Activated T-helper 1 cell treated with anti-CD3 and anti-CD28 coated beads, Interleukin-12 subunit alpha, Interleukin-12 subunit beta, Interleukin-2, Interleukin-4 antibody, amounts not matched to agents 30 ng/mL and 10 ng/mL and 1 ng/mL, durations not matched to agents 14 hours and 24 hours and 36 hours (primary cell): Measurements from ENCODE around the gene ERC2. TPM values are rescaled to one million over a fixed set of nuclear protein-coding genes. Genes with fewer than 3 reads are reported as not detected.

ENCODE experiments used
- DNase-seq: peaks from one replicate; pipeline ENCODE4 v3.0.0; 2021; ENCODE audit warnings: low spot score
- H3K27ac Mint-ChIP-seq: one replicate; pipeline ENCODE4 v1.8.0; 2021; ENCODE audit warnings: mild to moderate bottlenecking, mixed read lengths
- H3K27me3 Mint-ChIP-seq: one replicate; pipeline ENCODE4 v1.8.0; 2022; ENCODE audit warnings: mild to moderate bottlenecking, moderate library complexity, mixed read lengths; ENCODE audit not compliant: insufficient read depth
- H3K36me3 Mint-ChIP-seq: one replicate; pipeline ENCODE4 v1.8.0; 2021; ENCODE audit warnings: low read depth, mixed read lengths
- H3K4me1 Mint-ChIP-seq: one replicate; pipeline ENCODE4 v1.8.0; 2021; ENCODE audit warnings: low read depth, mixed read lengths
- H3K4me3 Mint-ChIP-seq: one replicate; pipeline ENCODE4 v1.8.0; 2021; ENCODE audit warnings: mild to moderate bottlenecking, moderate library complexity, mixed read lengths
- H3K9me3 Mint-ChIP-seq: one replicate; pipeline ENCODE4 v1.8.0; 2021; ENCODE audit warnings: mixed read lengths
- intact Hi-C: fragments of 100-400 bp; cut with micrococcal nuclease; formaldehyde crosslinking; loops from one replicate; pipeline ENCODE4 v1.15.1; 2024
- total RNA-seq: library from RNA; stranded (reverse); gene quantifications from 2 replicates; pipeline ENCODE4 v1.2.3, GENCODE V29; 2022

The ERC2 gene
- total RNA-seq, 1 donor from 2014 or later, result not detected

DNA sequence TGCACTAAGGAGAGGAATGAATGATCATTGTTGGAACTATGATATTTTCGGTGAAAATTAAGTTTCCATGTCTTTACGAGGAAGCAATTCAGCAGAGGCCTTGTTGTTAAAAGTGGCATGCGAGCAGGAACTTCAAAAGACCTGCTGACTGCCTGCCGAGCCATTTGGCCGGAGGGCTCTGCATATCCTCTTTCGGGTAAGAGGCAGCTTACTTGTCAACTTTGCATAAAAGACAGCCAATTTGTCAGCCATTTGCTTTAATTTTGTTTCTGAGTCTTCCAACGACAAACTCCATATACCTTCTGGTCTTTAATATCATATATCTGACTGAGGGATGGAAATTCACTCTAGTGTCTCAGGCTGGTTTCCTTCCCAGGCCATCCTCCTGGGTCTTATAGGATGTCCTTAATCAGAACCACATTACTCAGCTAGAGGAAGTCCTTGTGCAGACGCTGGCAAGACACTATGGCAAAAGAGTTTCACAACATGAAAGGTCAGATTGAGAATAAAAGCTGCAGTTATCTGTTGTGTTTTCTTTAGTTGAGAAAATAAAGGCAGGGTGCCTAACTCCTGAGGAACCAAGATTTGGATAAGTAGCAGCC lies 852.5 kb downstream of the ERC2 start:
- no peak overlapping the region for H3K27ac Mint-ChIP-seq
- no peaks in the 10 kb centered on the region for H3K9me3 Mint-ChIP-seq
- intact Hi-C loops, result no loop called here
- DNase-seq, result no peak
- no peak overlapping the region for H3K4me3 Mint-ChIP-seq
- no peaks in the 10 kb centered on the region for H3K27me3 Mint-ChIP-seq
- H3K4me1 Mint-ChIP-seq, result no peaks in the 10 kb centered on the region
- no peaks in the 10 kb centered on the region for H3K36me3 Mint-ChIP-seq

GRCh38 chr3:55615039-55615693 lies 853.1 kb downstream of the ERC2 start:
- no peaks in the 10 kb centered on the region for H3K36me3 Mint-ChIP-seq
- no peak overlapping the region for H3K27ac Mint-ChIP-seq
- H3K27me3 Mint-ChIP-seq, result no peaks in the 10 kb centered on the region
- no peaks in the 10 kb centered on the region for H3K9me3 Mint-ChIP-seq
- intact Hi-C loops, result no loop called here
- no peak for DNase-seq
- H3K4me1 Mint-ChIP-seq, result no peaks in the 10 kb centered on the region
- H3K4me3 Mint-ChIP-seq, result no peak overlapping the region

- Mint-ChIP-seq H3K4me3 (no peak overlapping the region), H3K27ac (no peak overlapping the region), H3K36me3 (no peaks in the 10 kb centered on the region), H3K27me3 (no peaks in the 10 kb centered on the region), H3K4me1 (no peaks in the 10 kb centered on the region), H3K9me3 (peaks cover 4% of the 10 kb centered on the region)
- intact Hi-C loops, result no loop called here
- DNase-seq, result no peak
Measured at GRCh38 chr3:55611121-55611520, 857.1 kb downstream of the ERC2 start.

- intact Hi-C loops, result no loop called here
Measured at GRCh38 chr3:55609230-55609827, 858.9 kb downstream of the ERC2 start.

DNA sequence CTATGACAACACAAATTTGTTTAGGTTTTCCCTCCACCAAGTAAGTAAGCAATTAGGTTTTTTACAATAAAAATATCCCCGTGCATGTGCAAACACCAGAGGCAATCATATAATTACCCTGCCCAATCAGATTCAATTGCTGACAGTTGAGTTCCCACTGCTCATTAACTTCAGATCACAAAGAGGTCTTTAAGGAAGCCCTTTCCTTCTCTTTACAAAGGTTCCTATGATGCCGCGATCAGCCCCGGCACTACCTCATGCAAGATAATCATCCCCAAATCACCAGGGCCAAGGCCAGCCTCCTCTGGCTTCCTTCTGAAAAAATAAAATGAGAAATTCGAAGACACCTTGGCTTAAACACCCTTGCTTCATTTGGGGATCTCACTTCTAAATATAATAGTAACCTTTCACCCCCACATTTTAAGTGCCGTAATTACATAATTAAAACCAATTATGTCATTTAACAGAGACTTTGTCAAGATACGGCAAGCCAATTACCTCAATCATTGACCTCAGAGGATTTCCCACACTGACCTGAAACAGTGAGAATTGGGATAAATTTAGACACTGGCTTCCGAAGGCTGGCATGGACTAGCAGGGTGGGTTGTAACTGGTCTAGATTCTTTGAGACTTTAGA lies 859.8 kb downstream of the ERC2 start:
- H3K27me3 Mint-ChIP-seq, result no peaks in the 10 kb centered on the region
- no peak for DNase-seq
- intact Hi-C loops, result no loop called here
- H3K4me3 Mint-ChIP-seq, result no peak overlapping the region
- no peak overlapping the region for H3K27ac Mint-ChIP-seq
- no peaks in the 10 kb centered on the region for H3K4me1 Mint-ChIP-seq
- H3K36me3 Mint-ChIP-seq, result no peaks in the 10 kb centered on the region
- H3K9me3 Mint-ChIP-seq, result peaks cover 4% of the 10 kb centered on the region

More at GRCh38 chr3:55609230-55609827, 858.9 kb downstream of the ERC2 start:
- H3K4me3 Mint-ChIP-seq, result no peak overlapping the region
- DNase-seq, result no peak
- H3K27ac Mint-ChIP-seq, result no peak overlapping the region
- no peaks in the 10 kb centered on the region for H3K27me3 Mint-ChIP-seq
- peaks cover 4% of the 10 kb centered on the region for H3K9me3 Mint-ChIP-seq
- H3K36me3 Mint-ChIP-seq, result no peaks in the 10 kb centered on the region
- no peaks in the 10 kb centered on the region for H3K4me1 Mint-ChIP-seq

GRCh38 chr3:55607844-55608243 lies 860.4 kb downstream of the ERC2 start:
- Mint-ChIP-seq H3K27me3 (no peaks in the 10 kb centered on the region), H3K27ac (no peak overlapping the region), H3K36me3 (no peaks in the 10 kb centered on the region), H3K4me1 (no peaks in the 10 kb centered on the region), H3K4me3 (no peak overlapping the region), H3K9me3 (peaks cover 4% of the 10 kb centered on the region)
- no peak for DNase-seq
- intact Hi-C loops, result no loop called here

GRCh38 chr3:55607175-55607574 lies 861.1 kb downstream of the ERC2 start:
- intact Hi-C loops, result no loop called here
- H3K9me3 Mint-ChIP-seq, result peaks cover 4% of the 10 kb centered on the region
- no peaks in the 10 kb centered on the region for H3K27me3 Mint-ChIP-seq
- H3K27ac Mint-ChIP-seq, result no peak overlapping the region
- no peaks in the 10 kb centered on the region for H3K36me3 Mint-ChIP-seq
- no peaks in the 10 kb centered on the region for H3K4me1 Mint-ChIP-seq
- no peak overlapping the region for H3K4me3 Mint-ChIP-seq
- DNase-seq, result no peak

DNA sequence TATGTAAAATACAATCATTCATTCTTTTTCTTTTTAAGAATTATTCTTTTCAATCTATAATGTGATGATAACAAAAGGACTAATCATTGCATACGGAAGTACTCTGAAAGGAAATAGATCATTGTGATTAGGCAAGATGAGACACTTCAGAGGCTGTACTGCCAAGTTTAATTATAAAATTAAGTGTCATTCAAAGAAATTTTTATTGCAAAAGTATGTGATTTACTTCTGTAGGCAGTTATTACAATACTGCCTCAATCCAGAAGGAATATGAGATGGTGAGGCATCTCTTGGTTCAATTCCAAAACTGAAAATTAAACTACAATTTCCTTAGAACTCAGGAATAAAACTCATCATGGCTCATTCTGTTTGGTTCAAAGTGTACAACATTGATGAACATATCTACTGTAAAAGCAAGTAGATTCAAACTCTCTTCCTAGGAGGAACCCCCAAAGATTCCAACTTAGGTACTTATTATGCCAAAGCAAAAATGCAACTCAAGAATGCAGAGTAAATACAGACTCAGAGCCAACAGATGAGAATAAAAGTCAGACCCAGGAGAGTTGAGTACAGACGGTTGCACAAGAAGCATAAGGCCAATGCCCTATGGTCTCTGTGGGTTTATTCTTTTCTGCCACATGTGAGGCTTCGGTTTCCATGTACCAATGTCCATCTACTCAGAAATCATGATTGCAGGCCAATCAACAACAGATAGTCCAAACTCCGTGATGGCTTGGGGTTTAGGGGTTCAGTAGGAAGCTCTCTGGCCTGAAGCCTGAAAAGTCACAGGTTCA lies 862.6 kb downstream of the ERC2 start:
- no peaks in the 10 kb centered on the region for H3K4me1 Mint-ChIP-seq
- no peaks in the 10 kb centered on the region for H3K36me3 Mint-ChIP-seq
- no peaks in the 10 kb centered on the region for H3K27me3 Mint-ChIP-seq
- intact Hi-C loops, result no loop called here
- H3K27ac Mint-ChIP-seq, result no peak overlapping the region
- H3K9me3 Mint-ChIP-seq, result peaks cover 4% of the 10 kb centered on the region
- no peak overlapping the region for H3K4me3 Mint-ChIP-seq
- no peak for DNase-seq

- DNase-seq, result no peak
- intact Hi-C loops, result no loop called here
- no peaks in the 10 kb centered on the region for H3K36me3 Mint-ChIP-seq
- H3K4me3 Mint-ChIP-seq, result no peak overlapping the region
- no peaks in the 10 kb centered on the region for H3K4me1 Mint-ChIP-seq
- no peaks in the 10 kb centered on the region for H3K27me3 Mint-ChIP-seq
- H3K27ac Mint-ChIP-seq, result no peak overlapping the region
- peaks cover 4% of the 10 kb centered on the region for H3K9me3 Mint-ChIP-seq
Measured at GRCh38 chr3:55604846-55605245, 863.4 kb downstream of the ERC2 start.

- Mint-ChIP-seq H3K4me1 (no peaks in the 10 kb centered on the region), H3K36me3 (no peaks in the 10 kb centered on the region), H3K9me3 (peaks cover 4% of the 10 kb centered on the region), H3K27me3 (no peaks in the 10 kb centered on the region), H3K27ac (no peak overlapping the region), H3K4me3 (no peak overlapping the region)
- intact Hi-C loops, result no loop called here
- no peak for DNase-seq
Measured at GRCh38 chr3:55604402-55604801, 863.9 kb downstream of the ERC2 start.

- no peaks in the 10 kb centered on the region for H3K36me3 Mint-ChIP-seq
- no peaks in the 10 kb centered on the region for H3K4me1 Mint-ChIP-seq
- no peak overlapping the region for H3K27ac Mint-ChIP-seq
- H3K9me3 Mint-ChIP-seq, result no peaks in the 10 kb centered on the region
- no peak overlapping the region for H3K4me3 Mint-ChIP-seq
- intact Hi-C loops, result no loop called here
- DNase-seq, result no peak
- no peaks in the 10 kb centered on the region for H3K27me3 Mint-ChIP-seq
Measured at GRCh38 chr3:55601366-55602080, 866.7 kb downstream of the ERC2 start.

- DNase-seq, result no peak
- Mint-ChIP-seq H3K4me1 (no peaks in the 10 kb centered on the region), H3K27me3 (no peaks in the 10 kb centered on the region), H3K4me3 (no peak overlapping the region), H3K9me3 (no peaks in the 10 kb centered on the region), H3K36me3 (no peaks in the 10 kb centered on the region), H3K27ac (no peak overlapping the region)
- intact Hi-C loops, result no loop called here
Measured at GRCh38 chr3:55598224-55598623, 870.0 kb downstream of the ERC2 start.
